K562 (cell line): ENCODE measurements around the gene PAGE1. TPM values are rescaled to one million over a fixed set of nuclear protein-coding genes. Genes with fewer than 3 reads are reported as not detected.

Experiments used
- ATAC-seq: fragments of 200-7000 bp; cut with Tn5 transposase; 3 replicates; pipeline ENCODE4 v1.9.1; 2020; ENCODE audit warnings: moderate library complexity
- BruUV-seq: library from RNA; stranded (reverse); fragments of 400-500 nt; replicated peaks from 2 replicates; lab custom pipeline; 2021; lab: Mats Ljungman, UMichigan
- CTCF ChIA-PET: fragments of 300-600 bp; formaldehyde crosslinking; extraction: SDS; loops from one replicate; lab custom pipeline; 2021; ENCODE audit warnings: low intra/inter-chr PET ratio; lab: Yijun Ruan, JAX
- POLR2A ChIA-PET: fragments of 300-600, 350-650 bp; sonication (Branson Sonifier 250); formaldehyde crosslinking; extraction: SDS; loops from one replicate; lab custom pipeline; 2021; ENCODE audit warnings: antibody characterized with exemption, inconsistent platforms; lab: Yijun Ruan, JAX
- DNase-seq, 4 experiments: peaks; one replicate each; pipeline versions ENCODE4 v3.0.0 to v3.0.0-alpha.2; 2011 to 2018; ENCODE audit warnings: low spot score in 3 of 4, mixed read lengths in 3 of 4; ENCODE audit errors: extremely low read depth in 1 of 4
- FAIRE-seq: peaks from 2 replicates; lab custom pipeline; 2011; peaks lifted over from hg19 to GRCh38; lab: Jason Lieb, UNC
- H2AFZ ChIP-seq: 2 replicates; pipeline ENCODE4 v1.6.0; 2011; ENCODE audit warnings: low read depth, low read length, control low read depth, inconsistent platforms
- H3K27ac ChIP-seq: fragments of 200-600 bp; 3 replicates; pipeline ENCODE4 v1.8.0; 2011; ENCODE audit warnings: low read depth, mild to moderate bottlenecking, control low read depth, inconsistent platforms, low read length, moderate library complexity, mixed read lengths; ENCODE audit errors: extremely low read depth
- H3K27me3 ChIP-seq, 2 experiments: fragments of 300-600 bp in 1 of 2; 2 replicates in 1 of 2; 3 replicates in 1 of 2; pipeline versions ENCODE4 v1.6.0 to v1.8.0; 2011; ENCODE audit warnings: inconsistent platforms in 2 of 2, low read length in 2 of 2, mild to moderate bottlenecking in 1 of 2, mixed read lengths in 1 of 2, moderate library complexity in 1 of 2; ENCODE audit not compliant: control insufficient read depth in 2 of 2, insufficient read depth in 2 of 2
- H3K36me3 ChIP-seq: fragments of 300-600 bp; 3 replicates; pipeline ENCODE4 v1.8.0; 2011; ENCODE audit warnings: mild to moderate bottlenecking, low read length, inconsistent platforms; ENCODE audit not compliant: control insufficient read depth, insufficient read depth
- H3K4me1 ChIP-seq, 2 experiments: fragments of 200-600 bp in 1 of 2; replicated peaks in 1 of 2; 2 replicates in 1 of 2; 3 replicates in 1 of 2; pipeline versions ENCODE4 v1.5.1 to v1.8.0; 2011; ENCODE audit warnings: inconsistent platforms in 2 of 2, low read length in 2 of 2, mild to moderate bottlenecking in 1 of 2, mixed read lengths in 1 of 2, moderate library complexity in 1 of 2; ENCODE audit not compliant: control insufficient read depth in 2 of 2, insufficient read depth in 2 of 2
- H3K4me2 ChIP-seq: 2 replicates; pipeline ENCODE4 v1.6.1; 2011; ENCODE audit warnings: low read length, control low read depth, inconsistent platforms, mixed read lengths; ENCODE audit not compliant: insufficient read depth
- H3K4me3 ChIP-seq: fragments of 200-600 bp; sonication (generic), shearing (Covaris generic); 2 replicates; pipeline ENCODE4 v1.5.1; 2016; ENCODE audit warnings: control low read depth, inconsistent platforms
- H3K79me2 ChIP-seq: fragments of 200-600 bp; 3 replicates; pipeline ENCODE4 v1.8.0; 2011; ENCODE audit warnings: low read length, inconsistent platforms; ENCODE audit not compliant: control insufficient read depth, insufficient read depth
- H3K9ac ChIP-seq, 2 experiments: 2 replicates each; pipeline versions ENCODE4 v1.6.0 to v1.6.1; 2011; ENCODE audit warnings: low read depth in 2 of 2, low read length in 2 of 2, control low read depth in 1 of 2, inconsistent platforms in 1 of 2, mild to moderate bottlenecking in 1 of 2, mixed read lengths in 1 of 2; ENCODE audit not compliant: insufficient read depth in 1 of 2
- H3K9me1 ChIP-seq: one replicate; pipeline ENCODE4 v1.6.0; 2011; ENCODE audit warnings: inconsistent platforms, mild to moderate bottlenecking, low read length, moderate library complexity; ENCODE audit not compliant: control insufficient read depth, insufficient read depth
- H3K9me3 ChIP-seq: replicated peaks from 2 replicates; pipeline ENCODE4 v1.5.1; 2011; ENCODE audit warnings: low read depth, low read length, inconsistent platforms; ENCODE audit not compliant: control insufficient read depth, insufficient read depth
- H4K20me1 ChIP-seq: replicated peaks from 2 replicates; pipeline ENCODE4 v1.6.1; 2011; ENCODE audit warnings: low read length, inconsistent platforms, mixed read lengths; ENCODE audit not compliant: control insufficient read depth, insufficient read depth
- ELF1 ChIP-seq: fragments of 200-800 bp; sonication (Bioruptor generic); IDR thresholded peaks from 2 replicates; pipeline ENCODE4 v1.6.1; 2016; ENCODE audit warnings: missing genetic modification characterization, missing compliant biosample characterization
- ETV5 ChIP-seq: sonication (generic); formaldehyde crosslinking; IDR thresholded peaks from 2 replicates; pipeline ENCODE4 v1.4.0; 2020; ENCODE audit warnings: low read depth, mild to moderate bottlenecking, missing genetic modification reagents
- HDAC2 ChIP-seq: fragments of 450-650 bp; IDR thresholded peaks from 2 replicates; pipeline ENCODE4 v1.6.1; 2016; ENCODE audit warnings: mild to moderate bottlenecking
- HOXB6 ChIP-seq: fragments of 250-450 bp; sonication (Bioruptor Pico); IDR thresholded peaks from 2 replicates; pipeline ENCODE4 v1.5.1; 2022; ENCODE audit warnings: mild to moderate bottlenecking, borderline replicate concordance
- NBN ChIP-seq: fragments of 450-650 bp; IDR thresholded peaks from 2 replicates; pipeline ENCODE4 v1.6.1; 2016; ENCODE audit warnings: low read depth, mild to moderate bottlenecking
- PML ChIP-seq: IDR thresholded peaks from 2 replicates; pipeline ENCODE4 v1.6.1; 2012; ENCODE audit warnings: low read length, inconsistent platforms
- TAF1 ChIP-seq: IDR thresholded peaks from 2 replicates; pipeline ENCODE4 v1.6.1; 2011; ENCODE audit warnings: mild to moderate bottlenecking, low read length, moderate library complexity; ENCODE audit not compliant: insufficient read depth, control insufficient read depth, severe bottlenecking; ENCODE audit errors: extremely low read depth
- ZNF146 ChIP-seq: IDR thresholded peaks from one replicate; pipeline ENCODE4 v1.6.1; 2018; ENCODE audit warnings: missing compliant biosample characterization; ENCODE audit not compliant: unreplicated experiment
- ZNF253 ChIP-seq: fragments of 250-450 bp; sonication (Bioruptor Pico); conservative IDR thresholded peaks from 2 replicates; pipeline ENCODE4 v1.6.1; 2021; ENCODE audit warnings: mild to moderate bottlenecking
- ZNF445 ChIP-seq: fragments of 250-450 bp; sonication (Bioruptor Pico); IDR thresholded peaks from 2 replicates; pipeline ENCODE4 v1.4.0; 2020; ENCODE audit warnings: low read depth, mild to moderate bottlenecking, moderate library complexity
- ZNF717 ChIP-seq: fragments of 250-450 bp; sonication (Bioruptor Pico); IDR thresholded peaks from 2 replicates; pipeline ENCODE4 v1.5.0; 2021
- WGBS: fragments of 100-300 bp; shearing (Covaris generic); methylation state at CpG from one replicate; pipeline ENCODE4 v1.1.6; 2016; ENCODE audit warnings: low coverage, mixed read lengths; ENCODE audit not compliant: insufficient coverage; ENCODE audit errors: missing lambda C conversion rate; 5-methylcytosine and 5-hydroxymethylcytosine counted together
- in situ Hi-C: fragments of 300-500 bp; cut with MboI; formaldehyde crosslinking; loops from 4 replicates; pipeline ENCODE4 v1.15.0; 2018; ENCODE audit warnings: inconsistent platforms, mixed read lengths
- intact Hi-C: fragments of 100-400 bp; cut with micrococcal nuclease; formaldehyde crosslinking; loops from 2 replicates; pipeline ENCODE4 v1.14.2; 2022
- polyA plus RNA-seq, 8 experiments: library from polyadenylated mRNA; depleted of rRNA in 4 of 8; stranded (reverse) in 5 of 8; unstranded in 3 of 8; fragments of >200 nt; fragmentation: Nextera tagmentation in 2 of 8; fragmentation: Illumina TruSeq in 1 of 8; extraction: Ambion mirVana in 2 of 8; extraction: Trizol in 1 of 8; gene quantifications; 2 replicates each; pipeline versions ENCODE4 v1.2.1 to v1.2.3, GENCODE V29; 2011 to 2014; ENCODE audit warnings: inconsistent platforms in 1 of 8, missing spikeins in 1 of 8
- total RNA-seq, 7 experiments: library from RNA; depleted of rRNA in 6 of 7; stranded (reverse); fragments of >200 nt in 6 of 7; fragmentation: Illumina TruSeq in 2 of 7; extraction: Trizol in 2 of 7; gene quantifications; 2 replicates each; pipeline versions ENCODE4 v1.2.1 to v1.2.3, GENCODE V29; 2011 to 2021; ENCODE audit warnings: low replicate concordance in 1 of 7
- TF ChIP-seq, protein P1 (sequence below): fragments of 450-650 bp; conservative IDR thresholded peaks from 2 replicates; pipeline ENCODE4 v1.6.1; 2016; ENCODE audit warnings: missing genetic modification characterization, low read depth, mild to moderate bottlenecking, control low read depth, missing compliant biosample characterization
- TF ChIP-seq, protein P2 (sequence below): fragments of 450-650 bp; IDR thresholded peaks from 2 replicates; pipeline ENCODE4 v1.6.1; 2018; ENCODE audit not compliant: partially characterized antibody
- TF ChIP-seq, protein P3 (sequence below): fragments of 250-450 bp; sonication (Bioruptor Pico); IDR thresholded peaks from 2 replicates; pipeline ENCODE4 v1.8.0; 2022; ENCODE audit warnings: inconsistent platforms, mild to moderate bottlenecking, moderate library complexity, borderline replicate concordance

PAGE1 gene
- total and polyA plus RNA-seq, 9 of the 15 experiments (the other 6 are each of a cell fraction or from before 2014, with no cell fraction given): 43.5 to 520 (median 123) TPM

DNA sequence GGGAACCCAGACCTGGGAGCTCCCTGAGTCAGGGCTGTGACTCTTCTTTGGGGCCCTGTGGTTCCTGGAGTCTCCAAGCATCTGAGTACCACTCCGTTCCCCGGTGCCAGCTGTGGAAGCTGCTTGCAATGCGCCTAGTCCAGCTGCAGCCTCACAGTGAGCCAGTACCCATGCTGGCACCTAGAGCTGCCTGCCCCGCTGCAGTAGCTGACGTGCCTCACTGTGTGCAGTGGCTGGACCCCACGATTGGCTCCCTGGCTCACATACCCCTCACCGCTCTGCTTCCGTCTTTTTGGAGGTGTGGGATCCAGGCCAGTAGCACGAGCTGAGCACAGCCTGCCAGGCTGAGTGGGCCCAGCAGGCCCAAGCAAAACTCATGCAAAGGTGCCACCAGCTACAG is 32.1 kb upstream of the PAGE1 start:
- DNase-seq (no peak), ATAC-seq (no peak), FAIRE-seq (no peak)
- Histone ChIP-seq H3K79me2 (no peaks in the 10 kb centered on the region), H3K4me3 (no peak overlapping the region), H3K4me2 (no peak overlapping the region), H3K27me3 (peaks cover 0 to 9% of the 10 kb centered on the region in 2 experiments; a peak in 2 of 5 replicates), H3K9ac (no peak overlapping the region), H3K9me3 (no peaks in the 10 kb centered on the region), H2AFZ (no peak overlapping the region), H3K27ac (no peak overlapping the region), H4K20me1 (no peaks in the 10 kb centered on the region), H3K4me1 (peaks cover 4 to 12% of the 10 kb centered on the region in 2 experiments; a peak in 3 of 5 replicates), H3K36me3 (no peaks in the 10 kb centered on the region), H3K9me1 (no peaks in the 10 kb centered on the region)
- in situ Hi-C loops: loop anchor here (25.0 kb wide), 1 partner anchor 391 kb away; the partner anchor contains the start of gene GAGE13
- TF ChIP-seq TAF1 (no peak), HOXB6 (CRISPR knock-in tag) (no peak), ELF1 (tag) (no peak), ZNF146 (no peak), HDAC2 (no peak), ZNF717 (CRISPR knock-in tag) (no peak), ZNF253 (CRISPR knock-in tag) (no peak), NBN (no peak), ETV5 (no peak), ZNF445 (CRISPR knock-in tag) (no peak), PML (no peak)
- TF ChIP-seq, protein P1, sequence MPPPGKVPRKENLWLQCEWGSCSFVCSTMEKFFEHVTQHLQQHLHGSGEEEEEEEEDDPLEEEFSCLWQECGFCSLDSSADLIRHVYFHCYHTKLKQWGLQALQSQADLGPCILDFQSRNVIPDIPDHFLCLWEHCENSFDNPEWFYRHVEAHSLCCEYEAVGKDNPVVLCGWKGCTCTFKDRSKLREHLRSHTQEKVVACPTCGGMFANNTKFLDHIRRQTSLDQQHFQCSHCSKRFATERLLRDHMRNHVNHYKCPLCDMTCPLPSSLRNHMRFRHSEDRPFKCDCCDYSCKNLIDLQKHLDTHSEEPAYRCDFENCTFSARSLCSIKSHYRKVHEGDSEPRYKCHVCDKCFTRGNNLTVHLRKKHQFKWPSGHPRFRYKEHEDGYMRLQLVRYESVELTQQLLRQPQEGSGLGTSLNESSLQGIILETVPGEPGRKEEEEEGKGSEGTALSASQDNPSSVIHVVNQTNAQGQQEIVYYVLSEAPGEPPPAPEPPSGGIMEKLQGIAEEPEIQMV (tag): no peak
- TF ChIP-seq, protein P2, sequence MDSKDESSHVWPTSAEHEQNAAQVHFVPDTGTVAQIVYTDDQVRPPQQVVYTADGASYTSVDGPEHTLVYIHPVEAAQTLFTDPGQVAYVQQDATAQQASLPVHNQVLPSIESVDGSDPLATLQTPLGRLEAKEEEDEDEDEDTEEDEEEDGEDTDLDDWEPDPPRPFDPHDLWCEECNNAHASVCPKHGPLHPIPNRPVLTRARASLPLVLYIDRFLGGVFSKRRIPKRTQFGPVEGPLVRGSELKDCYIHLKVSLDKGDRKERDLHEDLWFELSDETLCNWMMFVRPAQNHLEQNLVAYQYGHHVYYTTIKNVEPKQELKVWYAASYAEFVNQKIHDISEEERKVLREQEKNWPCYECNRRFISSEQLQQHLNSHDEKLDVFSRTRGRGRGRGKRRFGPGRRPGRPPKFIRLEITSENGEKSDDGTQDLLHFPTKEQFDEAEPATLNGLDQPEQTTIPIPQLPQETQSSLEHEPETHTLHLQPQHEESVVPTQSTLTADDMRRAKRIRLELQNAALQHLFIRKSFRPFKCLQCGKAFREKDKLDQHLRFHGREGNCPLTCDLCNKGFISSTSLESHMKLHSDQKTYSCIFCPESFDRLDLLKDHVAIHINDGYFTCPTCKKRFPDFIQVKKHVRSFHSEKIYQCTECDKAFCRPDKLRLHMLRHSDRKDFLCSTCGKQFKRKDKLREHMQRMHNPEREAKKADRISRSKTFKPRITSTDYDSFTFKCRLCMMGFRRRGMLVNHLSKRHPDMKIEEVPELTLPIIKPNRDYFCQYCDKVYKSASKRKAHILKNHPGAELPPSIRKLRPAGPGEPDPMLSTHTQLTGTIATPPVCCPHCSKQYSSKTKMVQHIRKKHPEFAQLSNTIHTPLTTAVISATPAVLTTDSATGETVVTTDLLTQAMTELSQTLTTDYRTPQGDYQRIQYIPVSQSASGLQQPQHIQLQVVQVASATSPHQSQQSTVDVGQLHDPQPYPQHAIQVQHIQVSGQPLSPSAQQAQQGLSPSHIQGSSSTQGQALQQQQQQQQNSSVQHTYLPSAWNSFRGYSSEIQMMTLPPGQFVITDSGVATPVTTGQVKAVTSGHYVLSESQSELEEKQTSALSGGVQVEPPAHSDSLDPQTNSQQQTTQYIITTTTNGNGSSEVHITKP: no peak
- TF ChIP-seq, protein P3, sequence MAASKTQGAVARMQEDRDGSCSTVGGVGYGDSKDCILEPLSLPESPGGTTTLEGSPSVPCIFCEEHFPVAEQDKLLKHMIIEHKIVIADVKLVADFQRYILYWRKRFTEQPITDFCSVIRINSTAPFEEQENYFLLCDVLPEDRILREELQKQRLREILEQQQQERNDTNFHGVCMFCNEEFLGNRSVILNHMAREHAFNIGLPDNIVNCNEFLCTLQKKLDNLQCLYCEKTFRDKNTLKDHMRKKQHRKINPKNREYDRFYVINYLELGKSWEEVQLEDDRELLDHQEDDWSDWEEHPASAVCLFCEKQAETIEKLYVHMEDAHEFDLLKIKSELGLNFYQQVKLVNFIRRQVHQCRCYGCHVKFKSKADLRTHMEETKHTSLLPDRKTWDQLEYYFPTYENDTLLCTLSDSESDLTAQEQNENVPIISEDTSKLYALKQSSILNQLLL: no peak
- ChIA-PET CTCF (no interaction called here), POLR2A (no interaction called here)
- no TSS peak for BruUV-seq
- intact Hi-C loops: no loop called here
- 17% methylated on average over 8 of the region's 9 CpGs for WGBS
